Endothelial cell of umbilical vein (primary cell): ENCODE data around the gene GMPPA. TPM values are rescaled to one million over a fixed set of nuclear protein-coding genes. Genes with fewer than 3 reads are reported as not detected.

Experiments used
- BruUV-seq: library from RNA; stranded (reverse); fragments of 400-500 nt; replicated peaks from 2 replicates; lab custom pipeline; 2021; lab: Mats Ljungman, UMichigan
- CTCF ChIA-PET: fragments of 300-600, 350-600 bp; sonication (Branson Sonifier 250); formaldehyde crosslinking; loops from one replicate; lab custom pipeline; 2021; ENCODE audit warnings: antibody characterized with exemption, inconsistent platforms; lab: Charles Lee
- POLR2A ChIA-PET: fragments of 300-600, 350-600 bp; sonication (Branson Sonifier 250); formaldehyde crosslinking; loops from one replicate; lab custom pipeline; 2021; ENCODE audit warnings: antibody characterized with exemption, inconsistent platforms; lab: Charles Lee
- DNase-seq: peaks from one replicate; pipeline ENCODE4 v3.0.0-alpha.2; 2011; ENCODE audit warnings: low read depth, low spot score
- FAIRE-seq: peaks from 2 replicates; lab custom pipeline; 2011; peaks lifted over from hg19 to GRCh38; lab: Jason Lieb, UNC
- H2AFZ ChIP-seq: 2 replicates; pipeline ENCODE4 v1.6.0; 2012; ENCODE audit warnings: low read depth, low read length, control low read depth, inconsistent platforms
- H3K27ac ChIP-seq: 2 replicates; pipeline ENCODE4 v1.5.1; 2011; ENCODE audit warnings: low read depth, mild to moderate bottlenecking, control low read depth, low read length, moderate library complexity; ENCODE audit not compliant: insufficient read depth
- H3K27me3 ChIP-seq, 2 experiments: 2 replicates each; pipeline versions ENCODE4 v1.6.0 to v1.6.1; 2011; ENCODE audit warnings: low read length in 2 of 2, mixed read lengths in 1 of 2; ENCODE audit not compliant: control insufficient read depth in 2 of 2, insufficient read depth in 2 of 2
- H3K36me3 ChIP-seq, 2 experiments: 2 replicates in 1 of 2; 3 replicates in 1 of 2; pipeline ENCODE4 v1.5.1; 2011; ENCODE audit warnings: low read length in 2 of 2, mild to moderate bottlenecking in 1 of 2, moderate library complexity in 1 of 2; ENCODE audit not compliant: control insufficient read depth in 2 of 2, insufficient read depth in 2 of 2; ENCODE audit errors: extremely low read depth in 1 of 2
- H3K4me1 ChIP-seq: 3 replicates; pipeline ENCODE4 v1.5.1; 2011; ENCODE audit warnings: mild to moderate bottlenecking, low read length; ENCODE audit not compliant: control insufficient read depth, insufficient read depth; ENCODE audit errors: extremely low read depth
- H3K4me2 ChIP-seq: 2 replicates; pipeline ENCODE4 v1.6.1; 2011; ENCODE audit warnings: low read length, control low read depth, mixed read lengths; ENCODE audit not compliant: insufficient read depth
- H3K4me3 ChIP-seq, 3 experiments: fragments of 200-600 bp in 1 of 3; sonication (generic), shearing (Covaris generic) in 1 of 3; replicated peaks in 1 of 3; 2 replicates each; pipeline ENCODE4 v1.5.1; 2011 to 2016; ENCODE audit warnings: control low read depth in 3 of 3, low read length in 3 of 3, mild to moderate bottlenecking in 2 of 3, inconsistent platforms in 1 of 3, low read depth in 1 of 3, moderate library complexity in 1 of 3; ENCODE audit not compliant: insufficient read depth in 1 of 3
- H3K79me2 ChIP-seq: 2 replicates; pipeline ENCODE4 v1.6.0; 2012; ENCODE audit warnings: low read length, inconsistent platforms; ENCODE audit not compliant: control insufficient read depth, insufficient read depth
- H3K9ac ChIP-seq: replicated peaks from 2 replicates; pipeline ENCODE3; 2011; ENCODE audit warnings: low read length, control low read depth; ENCODE audit not compliant: insufficient read depth; ENCODE audit errors: extremely low read depth
- H3K9me1 ChIP-seq: replicated peaks from 3 replicates; pipeline ENCODE4 v1.6.0; 2011; ENCODE audit warnings: mild to moderate bottlenecking, low read length; ENCODE audit not compliant: control insufficient read depth, insufficient read depth; ENCODE audit errors: extremely low read depth
- H3K9me3 ChIP-seq: replicated peaks from 2 replicates; pipeline ENCODE4 v1.5.1; 2012; ENCODE audit warnings: low read length, inconsistent platforms; ENCODE audit not compliant: control insufficient read depth, insufficient read depth
- H4K20me1 ChIP-seq: replicated peaks from 2 replicates; pipeline ENCODE3; 2011; ENCODE audit warnings: mild to moderate bottlenecking, low read length; ENCODE audit not compliant: control insufficient read depth, insufficient read depth; ENCODE audit errors: extremely low read depth
- CTCF ChIP-seq, 2 donors: IDR thresholded peaks; 1 replicate in 1 of 2; 2 replicates in 1 of 2; pipeline ENCODE4 v1.5.1; 2011; ENCODE audit warnings: low read length in 2 of 2, mild to moderate bottlenecking in 2 of 2, moderate library complexity in 2 of 2, control low read depth in 1 of 2, inconsistent platforms in 1 of 2, low read depth in 1 of 2; ENCODE audit not compliant: insufficient read depth in 1 of 2; ENCODE audit errors: extremely low read depth in 1 of 2
- EZH2 ChIP-seq: IDR thresholded peaks from 2 replicates; pipeline ENCODE4 v1.6.1; 2012; ENCODE audit warnings: borderline replicate concordance, low read depth, mild to moderate bottlenecking, moderate library complexity, low read length, inconsistent platforms; ENCODE audit not compliant: severe bottlenecking
- FOS ChIP-seq: IDR thresholded peaks from 2 replicates; pipeline ENCODE4 v1.6.1; 2011; ENCODE audit warnings: mild to moderate bottlenecking, low read length, moderate library complexity, borderline replicate concordance; ENCODE audit not compliant: insufficient read depth
- GATA2 ChIP-seq: IDR thresholded peaks from 2 replicates; pipeline ENCODE4 v1.7.0; 2011; ENCODE audit warnings: low read depth, mild to moderate bottlenecking, moderate library complexity, mixed read lengths, low read length; ENCODE audit not compliant: insufficient read length, insufficient read depth
- JUN ChIP-seq: IDR thresholded peaks from 2 replicates; pipeline ENCODE4 v1.6.1; 2011; ENCODE audit warnings: borderline replicate concordance, low read depth; ENCODE audit not compliant: insufficient read length, insufficient read depth
- MYC ChIP-seq: IDR thresholded peaks from one replicate; pipeline ENCODE4 v1.6.1; 2011; ENCODE audit warnings: mild to moderate bottlenecking, low read depth, low read length
- POLR2A ChIP-seq: IDR thresholded peaks from 2 replicates; pipeline ENCODE4 v1.6.1; 2012; ENCODE audit warnings: low read depth, mild to moderate bottlenecking, control low read depth, low read length
- POLR2AphosphoS5 ChIP-seq: IDR thresholded peaks from 2 replicates; pipeline ENCODE4 v1.6.1; 2012; ENCODE audit warnings: low read depth, mild to moderate bottlenecking, control low read depth, low read length, moderate library complexity; ENCODE audit not compliant: insufficient read depth
- dilution Hi-C: fragments of 300-500 bp; cut with MboI; formaldehyde crosslinking; loops from one replicate; pipeline ENCODE4 v1.15.0; 2019; ENCODE audit warnings: low sequenced_read_pairs; ENCODE audit not compliant: extremely low pct_ligation_motif_present
- intact Hi-C: fragments of 100-400 bp; cut with micrococcal nuclease; formaldehyde crosslinking; loops from one replicate; pipeline ENCODE4 v1.10.0; 2022
- polyA plus RNA-seq, 4 experiments: library from polyadenylated mRNA; depleted of rRNA in 3 of 4; stranded (reverse) in 3 of 4; unstranded in 1 of 4; fragments of >200 nt; gene quantifications; 2 replicates each; pipeline versions ENCODE4 v1.2.1 to v1.2.3, GENCODE V29; 2011 to 2012; ENCODE audit warnings: missing spikeins in 1 of 4
- total RNA-seq: library from RNA; stranded (reverse); gene quantifications from 2 replicates; pipeline ENCODE4 v1.2.3, GENCODE V29; 2021
- TF ChIP-seq, protein P1 (sequence below): IDR thresholded peaks from 2 replicates; pipeline ENCODE4 v1.6.1; 2011; ENCODE audit not compliant: insufficient read depth, insufficient read length

The GMPPA gene
- total and polyA plus RNA-seq, 2 donors (not counting 3 experiments of a cell fraction or from before 2014, with no cell fraction given) = 39.1 to 104 TPM

GRCh38 chr2:219538504-219538951, 39.8 kb downstream of the GMPPA start:
- no peaks in the 10 kb centered on the region for H4K20me1 ChIP-seq
- ChIA-PET CTCF (interaction anchor here (1.7 to 4.9 kb wide), 5 partner anchors 9 to 151 kb away, joined by 5 to 47 read pairs (median 21); a partner anchor contains a TSS), POLR2A (no interaction called here)
- dilution Hi-C loops (no loop called here), intact Hi-C loops (no loop called here)
- peaks cover 15 to 16% of the 10 kb centered on the region in 2 experiments for H3K27me3 ChIP-seq
- TF ChIP-seq MYC = no peak
- BruUV-seq = no TSS peak
- H3K4me3 ChIP-seq = no peak overlapping the region
- H2AFZ ChIP-seq = no peak overlapping the region
- no peaks in the 10 kb centered on the region for H3K9me1 ChIP-seq
- no peaks in the 10 kb centered on the region for H3K9me3 ChIP-seq
- no peak overlapping the region for H3K4me2 ChIP-seq
- no peaks in the 10 kb centered on the region for H3K36me3 ChIP-seq
- no peaks in the 10 kb centered on the region for H3K79me2 ChIP-seq
- FAIRE-seq (no peak), DNase-seq (no peak)
- no peak overlapping the region for H3K27ac ChIP-seq
- H3K9ac ChIP-seq = no peak overlapping the region
- H3K4me1 ChIP-seq = peaks cover 7% of the 10 kb centered on the region

- FAIRE-seq (no peak), DNase-seq (no peak)
- POLR2A ChIA-PET = no interaction called here
- CTCF ChIA-PET = interaction anchor here (1.0 to 4.9 kb wide), 8 partner anchors 9 to 151 kb away, joined by 3 to 47 read pairs (median 8); a partner anchor contains a TSS
- no TSS peak for BruUV-seq
- H3K27me3 ChIP-seq = peaks cover 15 to 16% of the 10 kb centered on the region in 2 experiments
- H2AFZ ChIP-seq = no peak overlapping the region
- intact Hi-C loops = no loop called here
- no peaks in the 10 kb centered on the region for H3K79me2 ChIP-seq
- TF ChIP-seq, protein P1, sequence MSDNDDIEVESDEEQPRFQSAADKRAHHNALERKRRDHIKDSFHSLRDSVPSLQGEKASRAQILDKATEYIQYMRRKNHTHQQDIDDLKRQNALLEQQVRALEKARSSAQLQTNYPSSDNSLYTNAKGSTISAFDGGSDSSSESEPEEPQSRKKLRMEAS = no peak
- TF ChIP-seq MYC (no peak), FOS (no peak), CTCF (IDR thresholded peaks at IDR 0.05; ENCODE audit: extremely low read depth in 1 of 2, insufficient read depth in 1 of 2, low read depth in 1 of 2, low read length in 2 of 2) (no peak), GATA2 (no peak), POLR2A (no peak), POLR2AphosphoS5 (no peak), JUN (no peak), EZH2 (no peak)
- no peaks in the 10 kb centered on the region for H3K9me1 ChIP-seq
- H3K4me3 ChIP-seq = no peak overlapping the region
- H4K20me1 ChIP-seq = no peaks in the 10 kb centered on the region
- peaks cover 7% of the 10 kb centered on the region for H3K4me1 ChIP-seq
- dilution Hi-C loops = no loop called here
- H3K36me3 ChIP-seq = no peaks in the 10 kb centered on the region
- no peak overlapping the region for H3K4me2 ChIP-seq
- no peak overlapping the region for H3K27ac ChIP-seq
- no peaks in the 10 kb centered on the region for H3K9me3 ChIP-seq
- no peak overlapping the region for H3K9ac ChIP-seq
These were observed 40.5 kb downstream of the GMPPA start for GRCh38 chr2:219538956-219539788.
